WTC11 (cell line): Measurements from ENCODE around the gene SLC2A4. TPM values are rescaled to one million over a fixed set of nuclear protein-coding genes. Genes with fewer than 3 reads are reported as not detected.

Experiments
- ATF3 ChIP-seq: sonication (generic); formaldehyde crosslinking; conservative IDR thresholded peaks from 2 replicates; pipeline ENCODE4 v1.8.1; 2022; ENCODE audit warnings: mild to moderate bottlenecking, missing genetic modification reagents
- EMX1 ChIP-seq: fragments of 250-450 bp; sonication (Bioruptor Pico); IDR thresholded peaks from 2 replicates; pipeline ENCODE4 v1.8.0; 2021; ENCODE audit warnings: mild to moderate bottlenecking
- ESRRA ChIP-seq: sonication (generic); formaldehyde crosslinking; IDR thresholded peaks from 2 replicates; pipeline ENCODE4 v1.8.1; 2022; ENCODE audit warnings: mild to moderate bottlenecking, missing genetic modification reagents, borderline replicate concordance
- ETV6 ChIP-seq: sonication (generic); formaldehyde crosslinking; IDR thresholded peaks from 2 replicates; pipeline ENCODE4 v1.8.1; 2022; ENCODE audit warnings: mild to moderate bottlenecking, missing genetic modification reagents
- FOXK1 ChIP-seq: sonication (generic); formaldehyde crosslinking; IDR thresholded peaks from 2 replicates; pipeline ENCODE4 v1.8.0; 2022; ENCODE audit warnings: mild to moderate bottlenecking, moderate library complexity, missing genetic modification reagents
- FOXP4 ChIP-seq: sonication (generic); formaldehyde crosslinking; IDR thresholded peaks from 2 replicates; pipeline ENCODE4 v1.8.0; 2022; ENCODE audit warnings: mild to moderate bottlenecking, missing genetic modification reagents
- GABPB1 ChIP-seq: sonication (generic); formaldehyde crosslinking; IDR thresholded peaks from 2 replicates; pipeline ENCODE4 v1.8.1; 2023; ENCODE audit warnings: mild to moderate bottlenecking, missing genetic modification reagents
- HMGXB4 ChIP-seq: sonication (generic); formaldehyde crosslinking; IDR thresholded peaks from 2 replicates; pipeline ENCODE4 v1.8.1; 2023; ENCODE audit warnings: mild to moderate bottlenecking, moderate library complexity, missing genetic modification reagents
- KAT7 ChIP-seq: sonication (generic); formaldehyde crosslinking; IDR thresholded peaks from 2 replicates; pipeline ENCODE4 v1.8.1; 2023; ENCODE audit warnings: missing genetic modification reagents, mild to moderate bottlenecking, borderline replicate concordance
- MAX ChIP-seq: sonication (generic); formaldehyde crosslinking; IDR thresholded peaks from 2 replicates; pipeline ENCODE4 v1.8.0; 2022; ENCODE audit warnings: mild to moderate bottlenecking, missing genetic modification reagents
- NFE2L1 ChIP-seq: sonication (generic); formaldehyde crosslinking; IDR thresholded peaks from 2 replicates; pipeline ENCODE4 v1.8.1; 2023; ENCODE audit warnings: missing genetic modification reagents
- NFYB ChIP-seq: sonication (generic); formaldehyde crosslinking; conservative IDR thresholded peaks from 2 replicates; pipeline ENCODE4 v1.8.0; 2022; ENCODE audit warnings: low read depth, missing genetic modification reagents
- RELA ChIP-seq: sonication (generic); formaldehyde crosslinking; IDR thresholded peaks from 2 replicates; pipeline ENCODE4 v1.8.1; 2022; ENCODE audit warnings: missing genetic modification reagents, mild to moderate bottlenecking, borderline replicate concordance
- RORB ChIP-seq: fragments of 250-450 bp; sonication (Bioruptor Pico); IDR thresholded peaks from 2 replicates; pipeline ENCODE4 v1.9.0; 2021; ENCODE audit warnings: mild to moderate bottlenecking
- SP1 ChIP-seq: sonication (generic); formaldehyde crosslinking; conservative IDR thresholded peaks from 2 replicates; pipeline ENCODE4 v1.8.1; 2022; ENCODE audit warnings: missing genetic modification reagents
- TEAD1 ChIP-seq: sonication (generic); formaldehyde crosslinking; IDR thresholded peaks from 2 replicates; pipeline ENCODE4 v1.8.0; 2022; ENCODE audit warnings: mild to moderate bottlenecking, missing genetic modification reagents
- ZBTB21 ChIP-seq: sonication (generic); formaldehyde crosslinking; IDR thresholded peaks from 2 replicates; pipeline ENCODE4 v1.8.1; 2023; ENCODE audit warnings: mild to moderate bottlenecking, missing genetic modification reagents, borderline replicate concordance
- ZNF121 ChIP-seq: sonication (generic); formaldehyde crosslinking; IDR thresholded peaks from 2 replicates; pipeline ENCODE4 v1.8.0; 2023; ENCODE audit warnings: missing genetic modification reagents
- ZNF138 ChIP-seq: sonication (generic); formaldehyde crosslinking; conservative IDR thresholded peaks from 2 replicates; pipeline ENCODE4 v1.8.1; 2022; ENCODE audit warnings: mild to moderate bottlenecking, moderate library complexity, missing genetic modification reagents
- ZNF263 ChIP-seq: sonication (generic); formaldehyde crosslinking; IDR thresholded peaks from 2 replicates; pipeline ENCODE4 v1.8.1; 2022; ENCODE audit warnings: low read depth, mild to moderate bottlenecking, moderate library complexity, missing genetic modification reagents
- ZNF423 ChIP-seq: fragments of 250-450 bp; sonication (Bioruptor Pico); IDR thresholded peaks from 2 replicates; pipeline ENCODE4 v2.1.2; 2022; ENCODE audit warnings: mild to moderate bottlenecking, moderate library complexity
- ZNF425 ChIP-seq: fragments of 250-450 bp; sonication (Bioruptor Pico); conservative IDR thresholded peaks from 2 replicates; pipeline ENCODE4 v1.9.0; 2021; ENCODE audit warnings: mild to moderate bottlenecking
- total RNA-seq: library from RNA; stranded (reverse); gene quantifications from 3 replicates; pipeline ENCODE4 v1.2.3, GENCODE V29; 2021

Gene SLC2A4
- total RNA-seq, 1 experiment from 2014 or later, result 6.4 TPM

GRCh38 chr17:7252176-7253043 is 29.1 kb upstream of the SLC2A4 start, which contains the start of gene ELP5 (continued):
- peak; percentile 53; the same call in 1 of the 2 replicates for TF ChIP-seq TEAD1 (CRISPR knock-in tag)
- TF ChIP-seq MAX, result peak; percentile 42
- no peak for TF ChIP-seq NFYB (CRISPR knock-in tag)
- TF ChIP-seq SP1, result peak; percentile 56
- no peak for TF ChIP-seq ATF3 (CRISPR knock-in tag)
- peak; percentile 92 for TF ChIP-seq FOXK1 (CRISPR knock-in tag)
- peak; percentile 93 for TF ChIP-seq ZNF263 (CRISPR knock-in tag)
- TF ChIP-seq RELA (CRISPR knock-in tag), result peak; percentile 39; the same call in 1 of the 2 replicates
- peak; percentile 58 for TF ChIP-seq ZBTB21 (CRISPR knock-in tag)
- no peak for TF ChIP-seq ZNF423 (CRISPR knock-in tag)
- peak; percentile 20; the same call in 1 of the 2 replicates for TF ChIP-seq ETV6
- TF ChIP-seq FOXP4 (CRISPR knock-in tag), result 0 out of 2 replicates have a peak, but pooled peaks have one; percentile 34
- 0 out of 2 replicates have a peak, but pooled peaks have one; percentile 66 for TF ChIP-seq ESRRA (CRISPR knock-in tag)
- TF ChIP-seq HMGXB4 (CRISPR knock-in tag), result peak; percentile 63; the same call in 1 of the 2 replicates
- TF ChIP-seq RORB (CRISPR knock-in tag), result no peak
- TF ChIP-seq GABPB1, result peak; percentile 60; the same call in 1 of the 2 replicates
- TF ChIP-seq ZNF425 (CRISPR knock-in tag), result no peak
- TF ChIP-seq EMX1 (CRISPR knock-in tag), result 0 out of 2 replicates have a peak, but pooled peaks have one; percentile 30
- TF ChIP-seq ZNF138 (CRISPR knock-in tag), result no peak
- no peak for TF ChIP-seq ZNF121
- TF ChIP-seq KAT7 (CRISPR knock-in tag), result 0 out of 2 replicates have a peak, but pooled peaks have one; percentile 84
- TF ChIP-seq NFE2L1 (CRISPR knock-in tag), result no peak
